ENCODE results near the gene CUL2.
"Not testable (repeated sequence)": the region's sequence is repeated elsewhere in the genome, so short reads cannot be mapped to it uniquely, and the experiment has no call there.

The CUL2 gene

GRCh38 chr10:35097510-35097909 is 7.4 kb upstream of the CUL2 start:
- H3K4me1 ChIP-seq (ENCODE audit: insufficient read depth, insufficient read length): no peaks in the 10 kb centered on the region
- H3K9me3 ChIP-seq (ENCODE audit: insufficient read depth, low read length): peaks cover 8% of the 10 kb centered on the region; the same call in 1 of the 2 replicates
- H3K27me3 ChIP-seq (ENCODE audit: insufficient read depth, insufficient read length): no peaks in the 10 kb centered on the region
- DNase-seq (ENCODE audit: low read depth, low spot score): no peak
- no peaks in the 10 kb centered on the region for H3K36me3 ChIP-seq (ENCODE audit: insufficient read depth, insufficient read length, low read length)
- no peak overlapping the region for H3K9ac ChIP-seq (ENCODE audit: insufficient read length, low read depth)
- no peak overlapping the region for H3K4me3 ChIP-seq (ENCODE audit: insufficient read length, low read depth)
- TF ChIP-seq SUZ12 (IDR thresholded peaks at IDR 0.05; ENCODE audit: extremely low read depth, insufficient read depth, insufficient read length) (no peak), ZNF274 (IDR thresholded peaks at IDR 0.05; ENCODE audit: low read depth, low read length) (no peak), YY1 (IDR thresholded peaks at IDR 0.05; ENCODE audit: insufficient read depth, insufficient read length) (no peak)

GRCh38 chr10:35096312-35096711 is 6.2 kb upstream of the CUL2 start:
- DNase-seq (ENCODE audit: low read depth, low spot score): no peak
- Histone ChIP-seq H3K9ac (ENCODE audit: insufficient read length, low read depth) (no peak overlapping the region), H3K4me1 (ENCODE audit: insufficient read depth, insufficient read length) (no peaks in the 10 kb centered on the region), H3K9me3 (ENCODE audit: insufficient read depth, low read length) (peaks cover 8% of the 10 kb centered on the region; the same call in 1 of the 2 replicates), H3K4me3 (ENCODE audit: insufficient read length, low read depth) (no peak overlapping the region), H3K36me3 (ENCODE audit: insufficient read depth, insufficient read length, low read length) (no peaks in the 10 kb centered on the region), H3K27me3 (ENCODE audit: insufficient read depth, insufficient read length) (no peaks in the 10 kb centered on the region)
- TF ChIP-seq SUZ12 (IDR thresholded peaks at IDR 0.05; ENCODE audit: extremely low read depth, insufficient read depth, insufficient read length) (no peak), YY1 (IDR thresholded peaks at IDR 0.05; ENCODE audit: insufficient read depth, insufficient read length) (no peak), ZNF274 (IDR thresholded peaks at IDR 0.05; ENCODE audit: low read depth, low read length) (no peak)

DNA sequence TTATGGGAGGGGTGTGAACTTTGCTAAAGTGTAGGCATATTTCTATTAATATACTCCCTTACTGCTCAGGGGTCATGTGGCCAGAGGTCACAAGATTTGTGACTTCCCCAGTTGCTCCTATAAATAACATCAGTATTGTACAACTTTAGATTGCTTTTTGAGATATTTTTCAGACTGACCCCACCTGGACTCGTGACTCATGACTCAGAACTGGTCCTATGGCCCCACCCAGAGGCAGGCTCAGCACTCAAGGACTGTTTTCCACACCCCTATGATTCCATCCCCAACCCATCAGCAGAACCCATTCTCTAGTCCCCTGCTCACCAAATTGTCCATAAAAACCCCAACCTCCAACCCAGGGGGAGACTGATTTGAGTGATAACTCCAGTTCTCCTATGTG is 2.7 kb upstream of the CUL2 start:
- H3K9ac ChIP-seq (ENCODE audit: insufficient read length, low read depth): no peak overlapping the region
- no peak for DNase-seq (ENCODE audit: low read depth, low spot score)
- H3K36me3 ChIP-seq (ENCODE audit: insufficient read depth, insufficient read length, low read length): peaks cover 4% of the 10 kb centered on the region
- no peaks in the 10 kb centered on the region for H3K27me3 ChIP-seq (ENCODE audit: insufficient read depth, insufficient read length)
- H3K4me3 ChIP-seq (ENCODE audit: insufficient read length, low read depth): no peak overlapping the region
- H3K4me1 ChIP-seq (ENCODE audit: insufficient read depth, insufficient read length): no peaks in the 10 kb centered on the region
- no peak for TF ChIP-seq SUZ12 (IDR thresholded peaks at IDR 0.05; ENCODE audit: extremely low read depth, insufficient read depth, insufficient read length)
- no peak for TF ChIP-seq YY1 (IDR thresholded peaks at IDR 0.05; ENCODE audit: insufficient read depth, insufficient read length)
- no peak for TF ChIP-seq ZNF274 (IDR thresholded peaks at IDR 0.05; ENCODE audit: low read depth, low read length)
- H3K9me3 ChIP-seq (ENCODE audit: insufficient read depth, low read length): peaks cover 8% of the 10 kb centered on the region; the same call in 1 of the 2 replicates

- H3K36me3 ChIP-seq (ENCODE audit: insufficient read depth, insufficient read length, low read length): peaks cover 6% of the 10 kb centered on the region
- H3K4me3 ChIP-seq (ENCODE audit: insufficient read length, low read depth): no peak overlapping the region
- no peak for TF ChIP-seq SUZ12 (IDR thresholded peaks at IDR 0.05; ENCODE audit: extremely low read depth, insufficient read depth, insufficient read length)
- no peak for TF ChIP-seq YY1 (IDR thresholded peaks at IDR 0.05; ENCODE audit: insufficient read depth, insufficient read length)
- TF ChIP-seq ZNF274 (IDR thresholded peaks at IDR 0.05; ENCODE audit: low read depth, low read length): no peak
- no peak for DNase-seq (ENCODE audit: low read depth, low spot score)
- no peaks in the 10 kb centered on the region for H3K27me3 ChIP-seq (ENCODE audit: insufficient read depth, insufficient read length)
- H3K9me3 ChIP-seq (ENCODE audit: insufficient read depth, low read length): peaks cover 8% of the 10 kb centered on the region; the same call in 1 of the 2 replicates
- no peaks in the 10 kb centered on the region for H3K4me1 ChIP-seq (ENCODE audit: insufficient read depth, insufficient read length)
- no peak overlapping the region for H3K9ac ChIP-seq (ENCODE audit: insufficient read length, low read depth)
Observed at GRCh38 chr10:35091994-35092790, 2.1 kb upstream of the CUL2 start.

GRCh38 chr10:35089611-35090161 is 455 bp downstream of the CUL2 start:
- TF ChIP-seq SUZ12 (IDR thresholded peaks at IDR 0.05; ENCODE audit: extremely low read depth, insufficient read depth, insufficient read length) (no peak), YY1 (IDR thresholded peaks at IDR 0.05; ENCODE audit: insufficient read depth, insufficient read length) (no peak), ZNF274 (IDR thresholded peaks at IDR 0.05; ENCODE audit: low read depth, low read length) (no peak)
- Histone ChIP-seq H3K27me3 (ENCODE audit: insufficient read depth, insufficient read length) (no peaks in the 10 kb centered on the region), H3K4me1 (ENCODE audit: insufficient read depth, insufficient read length) (no peaks in the 10 kb centered on the region), H3K9ac (ENCODE audit: insufficient read length, low read depth) (peak overlapping the region; percentile 86), H3K36me3 (ENCODE audit: insufficient read depth, insufficient read length, low read length) (peaks cover 6% of the 10 kb centered on the region), H3K9me3 (ENCODE audit: insufficient read depth, low read length) (peaks cover 8% of the 10 kb centered on the region; the same call in 1 of the 2 replicates), H3K4me3 (ENCODE audit: insufficient read length, low read depth) (peak overlapping the region; percentile 71)
- DNase-seq (ENCODE audit: low read depth, low spot score): no peak

- Histone ChIP-seq H3K36me3 (ENCODE audit: insufficient read depth, insufficient read length, low read length) (peaks cover 4% of the 10 kb centered on the region), H3K4me1 (ENCODE audit: insufficient read depth, insufficient read length) (no peaks in the 10 kb centered on the region), H3K27me3 (ENCODE audit: insufficient read depth, insufficient read length) (no peaks in the 10 kb centered on the region), H3K9me3 (ENCODE audit: insufficient read depth, low read length) (peaks cover 7% of the 10 kb centered on the region; the same call in 1 of the 2 replicates), H3K4me3 (ENCODE audit: insufficient read length, low read depth) (no peak overlapping the region), H3K9ac (ENCODE audit: insufficient read length, low read depth) (no peak overlapping the region)
- DNase-seq (ENCODE audit: low read depth, low spot score): no peak
- TF ChIP-seq ZNF274 (IDR thresholded peaks at IDR 0.05; ENCODE audit: low read depth, low read length): no peak
Observed at GRCh38 chr10:35083242-35083641, 6.9 kb downstream of the CUL2 start.

- not testable (repeated sequence) for H3K36me3 ChIP-seq (ENCODE audit: insufficient read depth, insufficient read length, low read length); H3K9ac ChIP-seq (ENCODE audit: insufficient read length, low read depth); H3K27me3 ChIP-seq (ENCODE audit: insufficient read depth, insufficient read length); H3K9me3 ChIP-seq (ENCODE audit: insufficient read depth, low read length); H3K4me1 ChIP-seq (ENCODE audit: insufficient read depth, insufficient read length); DNase-seq (ENCODE audit: low read depth, low spot score); H3K4me3 ChIP-seq (ENCODE audit: insufficient read length, low read depth)
Observed at GRCh38 chr10:35080261-35080660, 9.9 kb downstream of the CUL2 start.
